ENCODE data around the gene PIMREG.

DNA sequence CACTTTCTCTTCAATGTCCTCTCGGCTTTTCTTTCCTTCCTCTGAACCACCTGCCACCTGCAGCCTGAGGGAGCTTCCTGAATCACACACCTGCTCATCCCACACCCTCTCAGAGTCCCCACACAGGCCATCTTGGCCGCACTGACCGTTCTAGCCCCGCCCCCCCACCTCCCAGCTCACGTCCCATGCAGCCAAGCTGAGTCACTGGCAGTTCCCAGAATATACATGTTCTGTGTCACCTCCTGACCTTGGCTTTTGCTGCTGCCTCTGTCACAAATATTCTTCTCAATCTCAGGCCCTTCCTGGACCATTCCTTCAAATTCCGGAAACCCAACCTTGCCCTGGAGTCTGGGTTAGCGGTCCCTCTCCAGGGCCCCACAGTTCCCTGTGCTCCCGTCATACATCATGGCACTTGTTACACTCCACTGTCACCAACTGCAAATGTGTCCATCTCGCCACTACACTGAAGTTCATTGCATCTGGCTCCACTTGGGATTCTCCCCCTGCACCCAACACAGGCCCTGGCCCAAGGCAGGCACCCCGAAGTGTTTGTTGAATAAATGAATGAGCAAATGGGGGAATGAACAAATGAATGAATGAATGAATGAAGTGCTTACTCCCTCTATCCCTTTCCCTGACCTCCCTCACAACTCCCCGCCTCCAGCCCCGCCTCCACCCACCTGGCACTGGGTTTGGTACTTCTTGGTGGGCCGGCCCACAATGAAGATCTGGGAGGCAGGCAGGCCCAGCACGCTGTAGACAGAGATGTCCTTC lies 12.8 kb downstream of the PIMREG start:
- TF ChIP-seq, protein P1, sequence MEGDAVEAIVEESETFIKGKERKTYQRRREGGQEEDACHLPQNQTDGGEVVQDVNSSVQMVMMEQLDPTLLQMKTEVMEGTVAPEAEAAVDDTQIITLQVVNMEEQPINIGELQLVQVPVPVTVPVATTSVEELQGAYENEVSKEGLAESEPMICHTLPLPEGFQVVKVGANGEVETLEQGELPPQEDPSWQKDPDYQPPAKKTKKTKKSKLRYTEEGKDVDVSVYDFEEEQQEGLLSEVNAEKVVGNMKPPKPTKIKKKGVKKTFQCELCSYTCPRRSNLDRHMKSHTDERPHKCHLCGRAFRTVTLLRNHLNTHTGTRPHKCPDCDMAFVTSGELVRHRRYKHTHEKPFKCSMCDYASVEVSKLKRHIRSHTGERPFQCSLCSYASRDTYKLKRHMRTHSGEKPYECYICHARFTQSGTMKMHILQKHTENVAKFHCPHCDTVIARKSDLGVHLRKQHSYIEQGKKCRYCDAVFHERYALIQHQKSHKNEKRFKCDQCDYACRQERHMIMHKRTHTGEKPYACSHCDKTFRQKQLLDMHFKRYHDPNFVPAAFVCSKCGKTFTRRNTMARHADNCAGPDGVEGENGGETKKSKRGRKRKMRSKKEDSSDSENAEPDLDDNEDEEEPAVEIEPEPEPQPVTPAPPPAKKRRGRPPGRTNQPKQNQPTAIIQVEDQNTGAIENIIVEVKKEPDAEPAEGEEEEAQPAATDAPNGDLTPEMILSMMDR (IDR thresholded peaks at IDR 0.05; ENCODE audit: borderline replicate concordance, extremely low read depth, low read length, poor library complexity, severe bottlenecking) = no peak
- TF ChIP-seq EZH2 (IDR thresholded peaks at IDR 0.05; ENCODE audit: borderline replicate concordance, low read depth, low read length, severe bottlenecking) = no peak
